ENCODE results near the gene GPS1.
A peak's percentile ranks its signal among the peaks of the same experiment; 100 is the strongest.

The GPS1 gene

GRCh38 chr17:82098939-82099763 is 47.5 kb downstream of the GPS1 start:
- DNase-seq (ENCODE audit: low read depth in 3 of 3, low spot score in 1 of 3), result peak in 1 of 3 donors; percentile 29

GRCh38 chr17:82100502-82101298 is 49.0 kb downstream of the GPS1 start:
- DNase-seq (ENCODE audit: low read depth in 3 of 3, low spot score in 1 of 3), result no peak

GRCh38 chr17:82101301-82101715 is 49.6 kb downstream of the GPS1 start:
- no peak for DNase-seq (ENCODE audit: low read depth in 3 of 3, low spot score in 1 of 3)

DNA sequence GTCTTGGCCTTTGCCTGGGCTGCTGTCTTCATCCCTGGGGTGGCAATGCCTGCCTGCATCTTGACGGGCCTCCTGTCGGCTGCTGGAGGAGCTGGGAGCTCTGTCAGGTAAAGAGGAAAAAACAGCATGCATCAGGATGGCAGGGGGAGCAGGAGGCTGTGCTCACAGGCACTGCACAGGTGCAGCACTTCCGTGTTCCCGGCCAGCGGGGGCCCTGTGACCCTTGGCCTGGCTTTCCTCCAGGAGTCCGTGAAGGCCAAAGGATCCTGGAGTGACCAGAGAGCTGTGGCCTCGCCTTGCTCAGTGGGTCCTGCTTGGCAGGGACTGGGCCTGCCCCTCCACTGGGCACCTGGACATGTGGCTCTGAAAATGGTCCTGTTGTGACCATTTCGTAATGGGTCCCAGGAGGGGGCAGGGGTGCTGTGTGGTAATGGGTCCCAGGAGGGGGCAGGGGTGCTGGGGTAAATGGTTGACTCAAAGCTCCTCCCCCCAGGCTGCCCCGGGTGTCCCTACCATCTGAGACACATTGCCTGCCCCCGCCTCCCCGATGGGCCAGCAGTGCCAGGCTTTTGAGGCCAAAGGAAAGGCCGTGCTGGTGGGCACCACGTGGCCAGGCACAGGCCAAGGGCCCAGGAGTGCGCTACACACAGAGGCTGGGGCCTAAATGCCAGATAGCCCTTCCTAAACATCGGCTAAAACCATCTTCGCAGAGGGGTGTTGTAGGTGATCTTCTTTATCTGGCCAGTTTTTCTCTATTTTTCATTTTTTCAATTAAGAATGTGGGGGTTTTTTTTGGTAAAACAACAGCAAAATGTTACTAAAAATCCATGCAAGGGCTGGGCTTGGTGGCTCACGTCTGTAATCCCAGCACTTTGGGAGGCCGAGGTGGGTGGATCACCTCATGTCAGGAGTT is 50.3 kb downstream of the GPS1 start:
- DNase-seq (ENCODE audit: low read depth in 3 of 3, low spot score in 1 of 3), result no peak

DNA sequence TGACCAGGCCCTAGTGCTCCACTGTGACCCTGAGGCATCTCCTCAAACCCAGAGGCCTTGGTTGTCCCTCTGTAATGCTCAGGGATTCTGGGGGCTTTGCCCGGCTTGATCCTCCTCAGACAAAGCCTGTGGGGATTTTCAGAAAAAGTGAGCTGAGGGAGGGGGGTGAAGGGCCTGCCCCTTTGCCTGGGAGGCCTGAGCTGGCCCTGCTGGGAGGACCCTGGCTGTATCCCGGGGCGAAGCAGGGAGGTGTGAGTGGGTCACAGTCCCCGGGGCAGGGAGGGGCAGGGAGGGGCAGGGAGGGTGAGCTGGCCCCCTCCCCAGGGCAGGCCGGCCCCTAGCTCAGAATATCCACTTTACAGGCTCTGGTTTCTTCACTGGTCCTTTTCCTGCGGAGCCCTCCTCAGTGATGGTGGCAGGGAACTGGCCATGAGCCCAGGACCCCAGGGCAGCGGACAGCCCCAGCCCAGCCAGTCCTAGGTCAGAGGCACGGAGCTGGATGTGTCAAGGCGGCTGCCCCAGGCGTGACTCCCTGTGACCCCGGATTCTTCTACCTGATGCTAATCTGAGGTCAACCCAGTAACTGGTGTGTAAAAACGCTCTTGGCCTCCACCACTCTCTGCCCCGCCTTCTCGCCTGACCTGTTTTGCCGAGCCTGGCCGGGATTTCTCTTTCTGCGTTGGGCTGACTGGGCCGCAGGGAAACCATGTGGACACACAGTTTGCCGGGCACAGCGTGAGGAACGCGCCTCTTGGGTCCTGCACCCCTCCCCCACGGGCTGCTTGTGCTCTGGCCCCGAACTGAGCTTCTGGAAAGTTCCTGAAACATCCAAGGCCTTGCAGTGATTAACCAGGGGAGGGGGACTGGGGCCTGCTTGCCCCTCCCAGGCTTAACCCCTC is 52.1 kb downstream of the GPS1 start:
- DNase-seq (ENCODE audit: low read depth in 3 of 3, low spot score in 1 of 3), result no peak

GRCh38 chr17:82104797-82105416 is 53.2 kb downstream of the GPS1 start:
- DNase-seq (ENCODE audit: low read depth in 3 of 3, low spot score in 1 of 3), result no peak

GRCh38 chr17:82105417-82105881 is 53.8 kb downstream of the GPS1 start:
- DNase-seq (ENCODE audit: low read depth in 3 of 3, low spot score in 1 of 3), result no peak

GRCh38 chr17:82105882-82106687 is 54.4 kb downstream of the GPS1 start:
- DNase-seq (ENCODE audit: low read depth in 3 of 3, low spot score in 1 of 3), result peak in 1 of 3 donors; percentile 42

DNA sequence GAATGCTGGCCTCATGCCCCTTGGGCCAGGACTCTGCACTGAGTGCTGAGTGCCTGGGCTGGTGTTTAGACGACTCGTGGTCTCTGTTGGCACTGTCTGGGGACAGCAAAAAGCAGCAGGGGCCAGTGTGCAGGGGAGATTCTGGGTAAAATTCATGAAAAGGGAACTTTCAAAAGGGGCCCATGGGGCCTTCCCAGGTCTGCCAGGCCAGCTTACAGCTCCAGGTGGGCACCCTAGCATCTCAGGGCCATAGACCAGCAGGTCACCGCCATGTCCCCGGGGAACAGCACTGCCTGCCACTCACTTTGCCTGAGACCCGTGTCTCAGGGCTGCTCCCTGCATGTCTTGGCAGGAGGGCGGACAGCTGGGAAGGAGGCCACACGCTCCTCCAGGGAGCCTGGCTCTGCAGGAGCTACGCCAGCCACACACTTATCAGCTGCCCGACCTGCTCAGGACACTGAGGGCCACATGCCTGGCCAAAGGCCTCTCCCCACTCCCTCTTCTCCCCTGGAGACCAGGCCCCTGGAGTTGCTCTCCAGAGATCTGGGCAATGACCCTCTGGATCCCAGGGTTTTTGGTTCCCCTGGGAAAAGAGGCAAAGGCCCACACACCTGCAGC is 55.1 kb downstream of the GPS1 start:
- DNase-seq (ENCODE audit: low read depth in 3 of 3, low spot score in 1 of 3), result no peak

Measured in stimulated activated CD4-positive, alpha-beta T cell treated with anti-CD3 and anti-CD28 coated beads, TNF-alpha, amount 100 ng/mL, for 1 hour (primary cell).